Measurements from ENCODE around the gene PMPCA. TPM values are rescaled to one million over a fixed set of nuclear protein-coding genes. Genes with fewer than 3 reads are reported as not detected.

PMPCA gene
- total and polyA plus RNA-seq, 2 of the 13 experiments (the other 11 are each of a cell fraction or from before 2014, with no cell fraction given) = 70.2 to 88.4 TPM

- TF ChIP-seq NONO (IDR thresholded peaks at IDR 0.05) (no peak), NONO (CRISPR knock-in tag; conservative IDR thresholded peaks at IDR 0.05) (peak; percentile 98), NFYC (CRISPR knock-in tag; IDR thresholded peaks at IDR 0.05) (no peak), ZNF747 (CRISPR knock-in tag; IDR thresholded peaks at IDR 0.05; ENCODE audit: borderline replicate concordance) (peak; percentile 82), ZNF609 (CRISPR knock-in tag; IDR thresholded peaks at IDR 0.05; ENCODE audit: borderline replicate concordance) (peak; percentile 54), ZNF501 (CRISPR knock-in tag; IDR thresholded peaks at IDR 0.05) (peak; percentile 93), CREB3 (CRISPR knock-in tag; IDR thresholded peaks at IDR 0.05) (peak; percentile 89; the same call in 1 of the 2 replicates), MYPOP (CRISPR knock-in tag; IDR thresholded peaks at IDR 0.05) (peak; percentile 82; the same call in 1 of the 2 replicates), MED1 (CRISPR knock-in tag; IDR thresholded peaks at IDR 0.05) (peak; percentile 73), ZFP62 (CRISPR knock-in tag; IDR thresholded peaks at IDR 0.05) (0 out of 2 replicates have a peak, but pooled peaks have one; percentile 24), ZNF782 (CRISPR knock-in tag; IDR thresholded peaks at IDR 0.05; ENCODE audit: borderline replicate concordance) (no peak)
These were observed 47.1 kb upstream of the PMPCA start, which contains the start of gene DNLZ (continued) for GRCh38 chr9:136363106-136363948.

Measured in HepG2 (cell line).